Hypothalamus (tissue), 51 donors: ENCODE data around the gene MYBPC2.

Experiments used
- DNase-seq, 51 donors: peaks; one replicate each; lab custom pipeline; 2025; lab: John Stamatoyannopoulos, UW

The MYBPC2 gene

DNA sequence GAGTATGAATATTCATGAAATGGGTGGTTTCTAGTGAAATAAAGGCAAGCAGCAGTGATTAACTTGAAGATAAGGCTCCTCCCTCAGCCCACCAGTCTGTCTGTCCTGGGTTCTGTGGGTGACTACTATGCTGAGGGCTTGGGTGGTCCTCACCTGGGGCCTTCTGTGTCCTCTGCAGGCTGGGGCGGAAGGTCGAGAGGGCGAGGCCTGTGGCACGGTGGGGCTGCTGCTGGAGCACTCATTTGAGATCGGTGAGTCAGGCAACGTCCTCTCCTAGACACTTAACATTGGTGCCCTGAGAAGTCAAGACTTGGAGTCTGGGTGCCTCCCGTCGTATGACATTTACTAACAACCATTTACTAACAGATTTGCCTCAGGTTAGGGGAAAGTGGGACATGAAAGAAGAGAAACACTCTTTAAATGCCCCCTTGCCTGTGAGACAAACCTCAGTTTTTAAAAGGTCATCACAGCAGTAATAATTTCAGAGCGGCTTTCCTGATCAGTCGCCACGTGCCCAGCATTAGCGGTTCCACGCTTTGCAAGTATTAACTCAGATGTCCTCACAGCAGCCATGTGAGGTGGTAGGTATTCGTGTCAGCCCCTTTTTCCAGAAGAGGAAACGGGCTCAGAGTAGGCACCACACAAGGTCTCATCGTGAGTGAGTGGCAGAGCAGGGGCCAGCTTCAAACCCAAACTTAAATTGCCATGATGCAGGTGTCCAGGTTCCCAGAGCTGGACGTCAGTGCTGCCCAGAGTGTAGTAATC is 45.2 kb downstream of the MYBPC2 start:
- no peak for DNase-seq

- DNase-seq: peak in 11 of 51 donors; percentile 9 to 48 (median 17)
Observed at GRCh38 chr19:50478901-50479715, 46.4 kb downstream of the MYBPC2 start.

- no peak for DNase-seq
Observed at GRCh38 chr19:50479761-50480251, 47.1 kb downstream of the MYBPC2 start.

- no peak for DNase-seq
Observed at GRCh38 chr19:50480281-50481111, 47.8 kb downstream of the MYBPC2 start.

- DNase-seq: no peak
Observed at GRCh38 chr19:50481351-50482149, 48.9 kb downstream of the MYBPC2 start.

- DNase-seq: no peak
Observed at GRCh38 chr19:50482271-50482855, 49.7 kb downstream of the MYBPC2 start.

DNA sequence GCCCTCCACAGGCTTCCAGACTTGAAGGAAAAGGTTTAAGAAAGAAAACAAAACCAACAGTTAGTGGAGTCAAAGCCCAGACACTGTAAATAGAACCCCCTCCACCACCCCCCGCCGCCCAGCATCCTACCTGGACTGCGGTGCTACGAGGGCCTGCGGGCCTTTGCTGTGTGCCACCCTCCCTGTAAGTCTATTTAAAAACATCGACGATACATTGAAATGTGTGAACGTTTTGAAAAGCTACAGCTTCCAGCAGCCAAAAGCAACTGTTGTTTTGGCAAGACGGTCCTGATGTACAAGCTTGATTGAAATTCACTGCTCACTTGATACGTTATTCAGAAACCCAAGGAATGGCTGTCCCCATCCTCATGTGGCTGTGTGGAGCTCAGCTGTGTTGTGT is 50.2 kb downstream of the MYBPC2 start:
- no peak for DNase-seq

DNA sequence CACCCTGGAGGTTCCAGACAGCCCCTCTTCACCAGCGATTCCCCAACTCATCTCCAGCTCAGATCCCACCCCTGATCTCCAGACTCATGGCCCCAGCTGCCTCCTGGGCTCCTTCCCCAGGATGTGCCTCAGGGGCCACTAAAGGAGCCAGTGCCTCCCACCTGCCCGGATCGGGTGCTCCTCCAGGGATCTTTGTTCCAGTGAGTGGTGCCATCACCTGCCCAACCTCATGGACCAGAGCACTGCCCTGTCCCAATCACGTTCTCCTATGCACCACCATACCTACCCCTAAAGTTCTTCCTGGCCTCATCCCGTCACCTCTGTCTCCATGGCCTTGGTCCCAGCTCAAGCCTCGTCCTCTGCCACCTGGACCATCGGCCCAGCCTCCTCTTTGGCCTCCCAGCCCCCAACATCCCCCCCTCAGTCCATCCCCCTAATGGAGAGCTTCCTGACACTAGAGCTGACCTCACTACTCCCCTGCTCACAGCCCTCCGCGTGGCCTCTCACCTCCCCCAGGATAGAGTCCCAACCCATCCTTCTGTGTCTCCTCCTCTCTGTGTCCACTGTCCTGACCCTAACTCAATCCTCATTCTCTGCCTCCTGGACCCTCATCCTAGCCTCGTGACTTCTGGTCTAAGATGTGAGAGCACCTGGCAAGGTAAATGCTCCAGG is 52.7 kb downstream of the MYBPC2 start:
- DNase-seq: no peak

DNA sequence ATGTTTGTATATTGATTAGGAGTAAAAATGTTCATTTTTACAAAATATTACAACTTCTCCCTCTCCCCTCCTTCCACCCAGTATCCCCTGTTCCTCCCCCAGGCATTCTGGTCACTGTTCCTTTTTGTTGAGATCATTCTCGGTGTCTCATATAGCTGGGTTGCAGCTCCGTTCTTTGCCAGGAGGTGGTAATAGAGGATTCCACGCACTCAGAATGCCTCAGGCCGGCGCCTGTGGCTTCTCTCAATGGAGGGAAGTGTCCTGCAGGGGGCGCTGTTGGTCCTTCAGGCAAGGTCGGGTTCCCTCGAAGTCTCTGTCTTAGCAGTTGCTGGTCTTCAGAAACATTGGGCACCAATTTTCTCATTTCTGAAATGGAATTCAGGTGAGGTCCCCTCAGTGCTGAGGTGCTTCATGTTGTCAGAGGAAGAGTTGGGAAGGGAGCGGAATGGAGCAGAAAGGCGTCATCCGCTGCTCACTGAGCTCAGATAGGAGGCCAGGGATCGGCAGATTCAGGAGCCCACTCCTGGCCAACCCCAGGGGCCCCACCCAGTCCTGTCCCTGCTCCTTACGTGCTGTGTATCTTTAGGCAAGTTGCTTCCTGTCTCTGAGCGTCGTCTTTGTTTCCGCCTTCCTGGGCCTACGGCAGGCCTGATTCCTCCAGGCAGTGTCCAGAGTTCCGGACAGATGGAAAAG is 54.3 kb downstream of the MYBPC2 start:
- DNase-seq: peak in 9 of 51 donors; percentile 11 to 54 (median 21)

- peak in 1 of 51 donors; percentile 17 for DNase-seq
Observed at GRCh38 chr19:50488389-50489194, 55.9 kb downstream of the MYBPC2 start.

GRCh38 chr19:50489461-50490011 is 56.8 kb downstream of the MYBPC2 start:
- DNase-seq: peak in 2 of 51 donors; percentile 5 to 29

DNA sequence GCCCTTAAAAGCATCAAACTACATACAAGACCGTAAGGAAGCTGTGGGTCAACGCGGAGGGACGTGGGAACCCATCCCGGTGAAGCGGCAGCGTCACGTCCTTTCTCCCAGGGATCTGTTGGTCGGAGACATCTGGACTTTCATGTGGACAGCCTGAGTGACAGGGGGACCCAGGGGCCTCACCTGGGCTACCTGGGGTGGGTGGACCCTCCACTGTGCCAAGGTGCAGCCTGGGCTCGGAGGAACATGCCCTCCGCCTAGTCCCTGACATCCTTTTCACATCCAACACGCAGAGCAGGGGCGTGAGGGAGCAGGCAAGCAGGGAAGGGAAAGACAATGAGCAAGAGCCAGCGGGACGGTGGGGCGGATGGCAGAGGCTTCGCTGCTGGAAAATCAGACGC is 57.7 kb downstream of the MYBPC2 start:
- no peak for DNase-seq

DNA sequence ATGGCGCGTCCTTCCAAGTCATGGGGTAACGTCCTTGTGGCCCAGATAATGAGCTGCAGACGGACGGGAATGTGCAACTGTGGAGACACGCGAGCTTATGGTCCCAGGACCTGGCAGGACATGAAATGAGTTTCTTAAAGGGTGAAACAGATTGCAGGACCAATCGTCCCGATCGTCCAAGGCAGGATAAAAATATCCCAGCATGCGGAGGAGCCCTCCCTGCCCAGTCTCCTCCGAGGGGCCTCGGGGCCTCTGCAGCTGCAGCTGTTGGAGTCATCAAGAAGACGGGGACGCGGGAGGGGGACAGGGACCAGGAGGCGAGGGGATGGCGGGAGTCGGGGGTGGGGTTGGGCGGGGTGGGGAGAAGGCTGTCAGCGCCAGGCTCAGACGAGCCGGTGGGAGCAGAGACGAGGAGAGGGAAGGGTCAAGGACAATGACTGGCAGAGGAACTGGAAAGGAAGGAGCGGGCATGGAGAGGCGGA is 58.3 kb downstream of the MYBPC2 start:
- peak in 7 of 51 donors; percentile 14 to 47 (median 28) for DNase-seq

DNA sequence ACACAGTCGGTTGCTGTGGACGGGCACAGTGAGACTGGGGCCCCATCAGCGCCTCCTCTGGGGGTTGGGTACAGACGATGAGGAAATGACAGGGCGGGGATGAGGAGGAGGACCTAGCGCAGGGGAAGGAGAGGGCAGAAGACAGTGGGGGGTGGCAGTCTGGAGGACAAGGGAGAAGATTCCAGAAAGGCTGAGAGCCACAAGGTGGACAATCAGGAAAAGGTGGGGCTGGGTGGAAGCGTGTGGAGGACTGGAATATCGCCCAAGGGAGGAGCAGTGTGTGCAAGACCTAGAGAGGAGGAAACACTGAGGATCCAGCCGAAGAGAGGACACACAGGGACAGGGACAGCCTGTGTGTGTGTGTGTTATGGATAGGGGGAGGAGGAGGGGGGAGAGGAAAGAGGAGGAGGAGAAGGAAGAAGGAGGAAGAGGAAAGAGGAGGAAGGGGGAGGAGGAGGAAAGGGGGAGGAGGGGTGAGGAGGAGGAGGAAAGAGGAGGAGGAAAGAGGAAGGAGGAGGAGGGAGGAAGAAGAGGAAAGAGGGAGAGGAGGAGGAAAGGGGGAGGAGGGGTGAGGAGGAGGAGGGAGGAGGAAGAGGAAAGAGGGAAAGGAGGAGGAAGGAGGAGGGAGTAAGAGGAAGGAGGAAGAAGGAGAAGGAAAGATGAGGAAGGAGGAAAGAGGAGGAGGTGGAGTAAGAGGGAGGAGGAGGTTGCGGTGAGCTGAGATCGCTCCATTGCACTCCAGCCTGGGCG is 59.8 kb downstream of the MYBPC2 start:
- DNase-seq: peak in 4 of 51 donors; percentile 16 to 50 (median 21)

- no peak for DNase-seq
Observed at GRCh38 chr19:50493171-50493570, 60.5 kb downstream of the MYBPC2 start.
